ENCODE results near the gene RNF208.

DNA sequence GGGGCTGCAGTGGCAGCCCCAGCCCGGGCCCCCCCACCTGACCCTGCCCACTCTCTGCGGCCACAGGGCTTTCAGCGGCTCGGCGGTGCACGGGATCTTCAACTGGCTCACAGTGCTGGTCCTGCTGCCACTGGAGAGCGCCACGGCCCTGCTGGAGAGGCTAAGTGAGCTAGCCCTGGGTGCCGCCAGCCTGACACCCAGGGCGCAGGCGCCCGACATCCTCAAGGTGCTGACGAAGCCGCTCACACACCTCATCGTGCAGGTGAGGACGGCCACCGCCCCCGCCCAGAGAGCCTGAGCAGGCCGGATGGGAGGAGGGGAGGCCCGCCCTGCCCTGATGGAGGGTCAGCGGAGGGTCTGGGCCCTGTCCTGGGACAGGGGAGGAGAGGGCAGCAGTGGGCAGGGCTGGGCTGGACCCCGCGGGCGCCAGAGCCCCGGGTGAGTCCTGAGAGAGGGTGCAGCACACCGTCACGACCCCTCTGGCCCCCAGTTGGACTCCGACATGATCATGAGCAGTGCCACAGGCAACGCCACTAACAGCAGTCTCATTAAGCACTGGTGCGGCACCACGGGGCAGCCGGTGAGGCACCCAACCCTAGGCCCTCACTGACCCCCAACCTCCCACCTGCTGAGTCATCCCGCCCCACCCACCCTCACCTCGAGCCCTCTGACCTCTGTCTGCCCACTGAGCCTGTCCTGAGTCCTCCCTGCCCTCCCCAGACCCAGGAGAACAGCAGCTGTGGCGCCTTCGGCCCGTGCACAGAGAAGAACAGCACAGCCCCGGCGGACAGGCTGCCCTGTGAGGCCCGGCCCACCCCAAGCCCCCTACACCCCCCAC lies 11.3 kb upstream of the RNF208 start:
- TF ChIP-seq, protein P1, sequence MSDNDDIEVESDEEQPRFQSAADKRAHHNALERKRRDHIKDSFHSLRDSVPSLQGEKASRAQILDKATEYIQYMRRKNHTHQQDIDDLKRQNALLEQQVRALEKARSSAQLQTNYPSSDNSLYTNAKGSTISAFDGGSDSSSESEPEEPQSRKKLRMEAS (IDR thresholded peaks at IDR 0.05) = no peak
- TF ChIP-seq TAF1 (IDR thresholded peaks at IDR 0.05; ENCODE audit: low read depth) = no peak
- no peak for TF ChIP-seq YY1 (IDR thresholded peaks at IDR 0.05; ENCODE audit: low read depth)
- TF ChIP-seq EGR1 (IDR thresholded peaks at IDR 0.05) = no peak
- TF ChIP-seq RAD21 (IDR thresholded peaks at IDR 0.05; ENCODE audit: low read depth) = no peak
- TF ChIP-seq TEAD4 (IDR thresholded peaks at IDR 0.05) = no peak
- TF ChIP-seq EP300 (IDR thresholded peaks at IDR 0.05; ENCODE audit: borderline replicate concordance) = no peak
- TF ChIP-seq TCF12 (IDR thresholded peaks at IDR 0.05; ENCODE audit: low read depth) = no peak
- no peak for TF ChIP-seq ZBTB7A (IDR thresholded peaks at IDR 0.05; ENCODE audit: low read depth)
- TF ChIP-seq, protein P2, sequence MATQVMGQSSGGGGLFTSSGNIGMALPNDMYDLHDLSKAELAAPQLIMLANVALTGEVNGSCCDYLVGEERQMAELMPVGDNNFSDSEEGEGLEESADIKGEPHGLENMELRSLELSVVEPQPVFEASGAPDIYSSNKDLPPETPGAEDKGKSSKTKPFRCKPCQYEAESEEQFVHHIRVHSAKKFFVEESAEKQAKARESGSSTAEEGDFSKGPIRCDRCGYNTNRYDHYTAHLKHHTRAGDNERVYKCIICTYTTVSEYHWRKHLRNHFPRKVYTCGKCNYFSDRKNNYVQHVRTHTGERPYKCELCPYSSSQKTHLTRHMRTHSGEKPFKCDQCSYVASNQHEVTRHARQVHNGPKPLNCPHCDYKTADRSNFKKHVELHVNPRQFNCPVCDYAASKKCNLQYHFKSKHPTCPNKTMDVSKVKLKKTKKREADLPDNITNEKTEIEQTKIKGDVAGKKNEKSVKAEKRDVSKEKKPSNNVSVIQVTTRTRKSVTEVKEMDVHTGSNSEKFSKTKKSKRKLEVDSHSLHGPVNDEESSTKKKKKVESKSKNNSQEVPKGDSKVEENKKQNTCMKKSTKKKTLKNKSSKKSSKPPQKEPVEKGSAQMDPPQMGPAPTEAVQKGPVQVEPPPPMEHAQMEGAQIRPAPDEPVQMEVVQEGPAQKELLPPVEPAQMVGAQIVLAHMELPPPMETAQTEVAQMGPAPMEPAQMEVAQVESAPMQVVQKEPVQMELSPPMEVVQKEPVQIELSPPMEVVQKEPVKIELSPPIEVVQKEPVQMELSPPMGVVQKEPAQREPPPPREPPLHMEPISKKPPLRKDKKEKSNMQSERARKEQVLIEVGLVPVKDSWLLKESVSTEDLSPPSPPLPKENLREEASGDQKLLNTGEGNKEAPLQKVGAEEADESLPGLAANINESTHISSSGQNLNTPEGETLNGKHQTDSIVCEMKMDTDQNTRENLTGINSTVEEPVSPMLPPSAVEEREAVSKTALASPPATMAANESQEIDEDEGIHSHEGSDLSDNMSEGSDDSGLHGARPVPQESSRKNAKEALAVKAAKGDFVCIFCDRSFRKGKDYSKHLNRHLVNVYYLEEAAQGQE (IDR thresholded peaks at IDR 0.05; ENCODE audit: low read depth) = no peak
- TF ChIP-seq FOXM1 (IDR thresholded peaks at IDR 0.05; ENCODE audit: borderline replicate concordance, low read depth) = no peak
- no peak for TF ChIP-seq CEBPB (IDR thresholded peaks at IDR 0.05)
